Large intestine (tissue), 3 donors: ENCODE results near the gene MAPK1. TPM values are rescaled to one million over a fixed set of nuclear protein-coding genes. Genes with fewer than 3 reads are reported as not detected.

ENCODE experiments used
- DNase-seq, 2 donors: peaks; one replicate each; pipeline versions ENCODE4 v3.0.0 to v3.0.0-alpha.2; 2013
- H3K27ac ChIP-seq: one replicate; pipeline ENCODE4 v1.5.1; 2013; ENCODE audit warnings: low read length
- H3K27me3 ChIP-seq: 2 replicates; pipeline ENCODE4 v1.6.1; 2013; ENCODE audit warnings: low read length; ENCODE audit not compliant: control insufficient read depth, insufficient read depth
- H3K36me3 ChIP-seq: 2 replicates; pipeline ENCODE4 v1.6.1; 2013; ENCODE audit warnings: low read length; ENCODE audit not compliant: control insufficient read depth, insufficient read depth
- H3K4me1 ChIP-seq: one replicate; pipeline ENCODE4 v1.6.1; 2013; ENCODE audit warnings: low read length; ENCODE audit not compliant: control insufficient read depth, insufficient read depth
- H3K4me3 ChIP-seq: one replicate; pipeline ENCODE4 v1.5.1; 2013; ENCODE audit warnings: low read length
- H3K9me3 ChIP-seq: one replicate; pipeline ENCODE4 v1.6.1; 2013; ENCODE audit warnings: mild to moderate bottlenecking, low read depth, low read length, moderate library complexity; ENCODE audit not compliant: control insufficient read depth
- WGBS: methylation state at CpG from one replicate; pipeline ENCODE4 v1.1.5; 2013; ENCODE audit warnings: low lambda C conversion rate; ENCODE audit not compliant: insufficient coverage; 5-methylcytosine and 5-hydroxymethylcytosine counted together
- polyA plus RNA-seq: library from polyadenylated mRNA; unstranded; fragments of 120-200 nt; gene quantifications from one replicate; pipeline ENCODE4 v1.2.1, GENCODE V29; 2013

Gene MAPK1
- polyA plus RNA-seq, 1 donor: 79.0 TPM

GRCh38 chr22:21764038-21764804, 103.2 kb downstream of the MAPK1 start:
- H3K27me3 ChIP-seq: no peaks in the 10 kb centered on the region
- H3K9me3 ChIP-seq: no peaks in the 10 kb centered on the region
- H3K36me3 ChIP-seq: peaks cover 78% of the 10 kb centered on the region
- no peak for DNase-seq
- H3K4me3 ChIP-seq: no peak overlapping the region
- no peaks in the 10 kb centered on the region for H3K4me1 ChIP-seq
- H3K27ac ChIP-seq: no peak overlapping the region
- 100% methylated on average over 4 of the region's 9 CpGs for WGBS

GRCh38 chr22:21762712-21763581, 104.5 kb downstream of the MAPK1 start:
- Histone ChIP-seq H3K4me3 (no peak overlapping the region), H3K27ac (no peak overlapping the region), H3K4me1 (no peaks in the 10 kb centered on the region), H3K9me3 (no peaks in the 10 kb centered on the region), H3K36me3 (peaks cover 76% of the 10 kb centered on the region), H3K27me3 (no peaks in the 10 kb centered on the region)
- 72% methylated on average over 4 of the region's 13 CpGs for WGBS
- DNase-seq: no peak

GRCh38 chr22:21761994-21762680, 105.3 kb downstream of the MAPK1 start:
- no peaks in the 10 kb centered on the region for H3K27me3 ChIP-seq
- H3K27ac ChIP-seq: no peak overlapping the region
- H3K4me3 ChIP-seq: no peak overlapping the region
- no peaks in the 10 kb centered on the region for H3K9me3 ChIP-seq
- no peaks in the 10 kb centered on the region for H3K4me1 ChIP-seq
- no CpG with 5 or more reads among the region's 15 CpGs for WGBS
- peaks cover 71% of the 10 kb centered on the region for H3K36me3 ChIP-seq
- no peak for DNase-seq

- no CpG with 5 or more reads among the region's 2 CpGs for WGBS
- peaks cover 61% of the 10 kb centered on the region for H3K36me3 ChIP-seq
- H3K27ac ChIP-seq: no peak overlapping the region
- DNase-seq: no peak
- no peaks in the 10 kb centered on the region for H3K27me3 ChIP-seq
- H3K9me3 ChIP-seq: no peaks in the 10 kb centered on the region
- no peaks in the 10 kb centered on the region for H3K4me1 ChIP-seq
- no peak overlapping the region for H3K4me3 ChIP-seq
Observed at GRCh38 chr22:21761086-21761485, 106.4 kb downstream of the MAPK1 start.

- H3K27me3 ChIP-seq: no peaks in the 10 kb centered on the region
- H3K27ac ChIP-seq: no peak overlapping the region
- no peak overlapping the region for H3K4me3 ChIP-seq
- H3K4me1 ChIP-seq: peaks cover 3% of the 10 kb centered on the region
- no peak for DNase-seq
- no CpG with 5 or more reads among the region's 2 CpGs for WGBS
- H3K36me3 ChIP-seq: peaks cover 56% of the 10 kb centered on the region
- H3K9me3 ChIP-seq: no peaks in the 10 kb centered on the region
Observed at GRCh38 chr22:21760640-21761039, 106.8 kb downstream of the MAPK1 start.

GRCh38 chr22:21759646-21760376, 107.6 kb downstream of the MAPK1 start:
- H3K4me3 ChIP-seq: no peak overlapping the region
- peaks cover 48% of the 10 kb centered on the region for H3K36me3 ChIP-seq
- no peaks in the 10 kb centered on the region for H3K9me3 ChIP-seq
- DNase-seq: no peak
- no peaks in the 10 kb centered on the region for H3K27me3 ChIP-seq
- no peak overlapping the region for H3K27ac ChIP-seq
- 90% methylated on average over 2 of the region's 8 CpGs for WGBS
- H3K4me1 ChIP-seq: peaks cover 11% of the 10 kb centered on the region

GRCh38 chr22:21759093-21759492, 108.4 kb downstream of the MAPK1 start:
- no peaks in the 10 kb centered on the region for H3K9me3 ChIP-seq
- H3K27me3 ChIP-seq: no peaks in the 10 kb centered on the region
- WGBS: no CpG with 5 or more reads among the region's 4 CpGs
- no peak overlapping the region for H3K27ac ChIP-seq
- peaks cover 18% of the 10 kb centered on the region for H3K4me1 ChIP-seq
- no peak overlapping the region for H3K4me3 ChIP-seq
- DNase-seq: no peak
- peaks cover 42% of the 10 kb centered on the region for H3K36me3 ChIP-seq

- Histone ChIP-seq H3K27me3 (no peaks in the 10 kb centered on the region), H3K36me3 (peaks cover 34% of the 10 kb centered on the region), H3K27ac (no peak overlapping the region), H3K4me3 (no peak overlapping the region), H3K9me3 (no peaks in the 10 kb centered on the region), H3K4me1 (peaks cover 18% of the 10 kb centered on the region)
- DNase-seq: no peak
- WGBS: 100% methylated on average over 1 of the region's 21 CpGs
Observed at GRCh38 chr22:21758091-21758864, 109.2 kb downstream of the MAPK1 start.

GRCh38 chr22:21755851-21756284, 111.6 kb downstream of the MAPK1 start:
- WGBS: no CpG with 5 or more reads among the region's 5 CpGs
- Histone ChIP-seq H3K9me3 (no peaks in the 10 kb centered on the region), H3K27ac (no peak overlapping the region)

More at GRCh38 chr22:21755851-21756284, 111.6 kb downstream of the MAPK1 start:
- H3K27me3 ChIP-seq: no peaks in the 10 kb centered on the region
- H3K36me3 ChIP-seq: peaks cover 16% of the 10 kb centered on the region
- no peak overlapping the region for H3K4me3 ChIP-seq
- peaks cover 18% of the 10 kb centered on the region for H3K4me1 ChIP-seq
- DNase-seq: no peak
